Left colon (tissue), 2 donors: Measurements from ENCODE around the gene TSPY9. TPM values are rescaled to one million over a fixed set of nuclear protein-coding genes. Genes with fewer than 3 reads are reported as not detected.
"Not testable (repeated sequence)": the region's sequence is repeated elsewhere in the genome, so short reads cannot be mapped to it uniquely, and the experiment has no call there.

Source experiments
- ATAC-seq: fragments of 200-7000 bp; cut with Tn5 transposase; one replicate; pipeline ENCODE4 v1.9.1; 2020; ENCODE audit warnings: mild to moderate bottlenecking, moderate library complexity
- DNase-seq, 2 donors: peaks; one replicate each; pipeline ENCODE4 v3.0.0-alpha.2; 2020
- intact Hi-C, 2 donors: fragments of 100-400 bp; cut with DNase I in 1 of 2; cut with micrococcal nuclease in 1 of 2; formaldehyde crosslinking; loops; one replicate each; pipeline versions ENCODE4 v1.11.2 to v1.14.0; 2022; cut with DNase I, micrococcal nuclease
- long read RNA-seq: library from polyadenylated mRNA; unstranded; transcript quantifications from one replicate; pipeline ENCODE4 v2.0.0, GENCODE V29; 2021
- total RNA-seq, 2 donors: library from RNA; stranded (reverse); fragmentation: NEBNext Ultra II Directional; extraction: Animal tissue kit (Norgen Biotek cat#: 25700); gene quantifications; one replicate each; pipeline ENCODE4 v1.2.1, GENCODE V29; 2021
- donor health status: DM: no; HTN: no; CAD: no.
- donor health status: DM: yes; HTN: yes; CAD: no.

TSPY9 gene, protein sequence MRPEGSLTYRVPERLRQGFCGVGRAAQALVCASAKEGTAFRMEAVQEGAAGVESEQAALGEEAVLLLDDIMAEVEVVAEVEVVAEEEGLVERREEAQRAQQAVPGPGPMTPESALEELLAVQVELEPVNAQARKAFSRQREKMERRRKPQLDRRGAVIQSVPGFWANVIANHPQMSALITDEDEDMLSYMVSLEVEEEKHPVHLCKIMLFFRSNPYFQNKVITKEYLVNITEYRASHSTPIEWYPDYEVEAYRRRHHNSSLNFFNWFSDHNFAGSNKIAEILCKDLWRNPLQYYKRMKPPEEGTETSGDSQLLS
- not detected for total RNA-seq
- long read RNA-seq, result 0 reads

DNA sequence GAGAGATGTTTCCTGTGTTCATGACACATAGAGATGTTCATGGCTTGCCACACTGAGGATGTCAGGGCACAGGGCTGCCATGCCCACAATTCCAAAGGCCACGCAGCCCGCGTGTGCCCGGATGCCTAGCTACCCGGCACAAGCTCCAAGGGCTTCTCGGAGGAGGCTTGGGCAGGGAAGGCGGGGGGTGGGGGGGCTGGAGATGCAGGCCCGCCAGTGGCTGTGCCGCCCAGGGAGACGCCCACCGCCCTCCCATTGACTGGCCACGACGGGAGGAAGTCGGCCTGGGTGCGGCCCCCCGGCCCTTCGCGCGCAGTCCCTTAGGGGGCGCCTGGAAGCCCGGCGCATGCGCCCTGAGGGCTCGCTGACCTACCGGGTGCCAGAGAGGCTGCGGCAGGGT, at the start of gene TSPY9:
TSPY9 (plus strand) TSS at position 301 of the 400 bp plus-strand sequence; CDS start at position 347, 46 bp downstream.
- DNase-seq, ATAC-seq, intact Hi-C loops: not testable (repeated sequence)

DNA sequence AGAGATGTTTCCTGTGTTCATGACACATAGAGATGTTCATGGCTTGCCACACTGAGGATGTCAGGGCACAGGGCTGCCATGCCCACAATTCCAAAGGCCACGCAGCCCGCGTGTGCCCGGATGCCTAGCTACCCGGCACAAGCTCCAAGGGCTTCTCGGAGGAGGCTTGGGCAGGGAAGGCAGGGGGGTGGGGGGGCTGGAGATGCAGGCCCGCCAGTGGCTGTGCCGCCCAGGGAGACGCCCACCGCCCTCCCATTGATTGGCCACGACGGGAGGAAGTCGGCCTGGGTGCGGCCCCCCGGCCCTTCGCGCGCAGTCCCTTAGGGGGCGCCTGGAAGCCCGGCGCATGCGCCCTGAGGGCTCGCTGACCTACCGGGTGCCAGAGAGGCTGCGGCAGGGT, 20.4 kb upstream of the TSPY9 start, which contains the start of gene TSPY1:
TSPY1 (plus strand) TSS at position 301 of the 400 bp plus-strand sequence; CDS start at position 347, 46 bp downstream.
- intact Hi-C loops, ATAC-seq: not testable (repeated sequence)

DNA sequence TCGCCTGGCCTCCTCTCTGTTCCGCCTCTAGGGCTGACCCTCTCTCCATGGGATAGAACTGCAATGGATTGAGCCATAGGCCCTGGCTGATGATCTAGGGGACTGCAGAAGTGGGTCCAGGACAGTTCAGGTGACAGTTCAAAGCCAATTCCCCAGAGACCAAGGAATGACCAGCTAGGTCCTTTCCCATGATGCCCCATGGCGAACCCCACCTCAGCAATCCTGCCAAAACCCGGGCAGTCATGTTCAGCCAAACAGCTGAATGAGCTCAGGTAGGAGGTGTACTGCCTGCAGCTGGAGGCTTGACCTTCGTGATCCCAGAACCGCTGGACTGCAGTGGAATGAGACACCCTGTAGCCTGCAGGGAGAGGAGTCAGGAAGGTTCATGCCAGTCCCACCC, 17.3 kb downstream of the TSPY9 start:
- DNase-seq, ATAC-seq, intact Hi-C loops: not testable (repeated sequence)

More for the DNA sequence above, 20.4 kb upstream of the TSPY9 start, which contains the start of gene TSPY1:
- DNase-seq, result not testable (repeated sequence)

DNA sequence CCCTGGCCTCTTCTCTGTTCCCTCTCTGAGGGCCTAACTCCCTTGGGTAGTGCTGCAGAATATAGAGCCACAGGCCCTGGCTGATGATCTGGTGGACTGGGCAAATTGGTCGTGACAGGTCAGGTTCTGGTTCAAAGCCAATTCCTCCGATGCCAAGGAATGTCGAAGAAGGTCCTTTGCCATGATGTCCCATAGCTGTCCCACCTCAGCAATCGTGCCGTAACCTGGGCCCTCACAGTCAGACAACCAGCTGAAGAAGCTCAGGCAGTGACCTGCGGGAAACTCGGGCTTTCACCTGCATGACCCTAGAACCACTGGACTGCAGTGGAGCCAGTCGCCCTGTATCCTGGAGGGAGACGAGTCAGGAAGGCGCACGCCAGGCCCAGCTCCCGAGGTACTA, 29.2 kb downstream of the TSPY9 start:
- DNase-seq, ATAC-seq, intact Hi-C loops: not testable (repeated sequence)

DNA sequence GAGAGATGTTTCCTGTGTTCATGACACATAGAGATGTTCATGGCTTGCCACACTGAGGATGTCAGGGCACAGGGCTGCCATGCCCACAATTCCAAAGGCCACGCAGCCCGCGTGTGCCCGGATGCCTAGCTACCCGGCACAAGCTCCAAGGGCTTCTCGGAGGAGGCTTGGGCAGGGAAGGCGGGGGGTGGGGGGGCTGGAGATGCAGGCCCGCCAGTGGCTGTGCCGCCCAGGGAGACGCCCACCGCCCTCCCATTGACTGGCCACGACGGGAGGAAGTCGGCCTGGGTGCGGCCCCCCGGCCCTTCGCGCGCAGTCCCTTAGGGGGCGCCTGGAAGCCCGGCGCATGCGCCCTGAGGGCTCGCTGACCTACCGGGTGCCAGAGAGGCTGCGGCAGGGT, 40.5 kb downstream of the TSPY9 start, which contains the start of gene TSPY10:
TSPY10 (plus strand) TSS at position 301 of the 400 bp plus-strand sequence; CDS start at position 347, 46 bp downstream.
- intact Hi-C loops, DNase-seq: not testable (repeated sequence)

More for the DNA sequence above, 40.5 kb downstream of the TSPY9 start, which contains the start of gene TSPY10:
- ATAC-seq, result not testable (repeated sequence)

Other genes starting within 250 kb of the TSPY9 start
- gene TSPY4, start 149.8 kb upstream of the TSPY9 start, total RNA-seq, result not detected
- gene TSPY8, start 129.5 kb upstream of the TSPY9 start, total RNA-seq, result not detected
- gene TSPY3, start 88.8 kb upstream of the TSPY9 start, total RNA-seq, result not detected
- gene TSPY1, start 20.3 kb upstream of the TSPY9 start, total RNA-seq, result not detected
- not detected for gene TSPY10, start 40.6 kb downstream of the TSPY9 start, total RNA-seq